ENCODE data around the gene CALML6. TPM values are rescaled to one million over a fixed set of nuclear protein-coding genes. Genes with fewer than 3 reads are reported as not detected.
A peak's percentile ranks its signal among the peaks of the same experiment; 100 is the strongest.

Gene CALML6
- polyA plus RNA-seq, 2 of the 4 experiments (the other 2 are of a cell fraction): 0.49 TPM

- Histone ChIP-seq H3K4me3 (no peak overlapping the region), H3K9me3 (no peaks in the 10 kb centered on the region), H3K27ac (no peak overlapping the region), H3K4me2 (no peak overlapping the region), H3K4me1 (peaks cover 21% of the 10 kb centered on the region)
- ATAC-seq (no peak), DNase-seq (ENCODE audit: low read depth in 1 of 2, low spot score in 1 of 2) (no peak), FAIRE-seq (no peak)
- POLR2A ChIA-PET: no interaction called here
- CTCF ChIA-PET: interaction anchor here (1.3 to 3.8 kb wide), 3 partner anchors 8 to 90 kb away, joined by 4 to 25 read pairs (median 11); no protein-coding TSS in a partner anchor
- 62% methylated on average over 6 of the region's 6 CpGs for WGBS (ENCODE audit: missing lambda C conversion rate)
- TF ChIP-seq KDM1A (IDR thresholded peaks at IDR 0.05; ENCODE audit: low read depth) (peak; percentile 55; the same call in 1 of the 2 replicates), RNF2 (IDR thresholded peaks at IDR 0.05; ENCODE audit: borderline replicate concordance, low read depth) (no peak)
These were observed 16.7 kb upstream of the CALML6 start for GRCh38 chr1:1898246-1898933.

GRCh38 chr1:1899266-1899966 lies 15.6 kb upstream of the CALML6 start:
- WGBS (ENCODE audit: missing lambda C conversion rate): 70% methylated on average over 8 of the region's 16 CpGs
- ChIA-PET POLR2A (interaction anchor here (1.2 kb wide), 1 partner anchor 9 kb away, joined by 3 read pairs; no protein-coding TSS in a partner anchor), CTCF (interaction anchor here (0.9 to 3.8 kb wide), 3 partner anchors 10 to 91 kb away, joined by 3 to 25 read pairs (median 4); no protein-coding TSS in a partner anchor)
- TF ChIP-seq NR3C1 (IDR thresholded peaks at IDR 0.05) (no peak), ELK1 (IDR thresholded peaks at IDR 0.05; ENCODE audit: low read depth, low read length) (no peak), JUN (IDR thresholded peaks at IDR 0.05) (no peak), HOXA7 (CRISPR knock-in tag; IDR thresholded peaks at IDR 0.05) (no peak), KDM5A (IDR thresholded peaks at IDR 0.05) (no peak), HOXB5 (CRISPR knock-in tag; IDR thresholded peaks at IDR 0.05) (no peak)
- H3K4me1 ChIP-seq: peaks cover 17% of the 10 kb centered on the region
- ATAC-seq (peak; percentile 32 to 51; a peak in 3 of 6 replicates), DNase-seq (ENCODE audit: low read depth in 1 of 2, low spot score in 1 of 2) (no peak), FAIRE-seq (no peak)
- no peak overlapping the region for H3K4me2 ChIP-seq
- no peak overlapping the region for H3K27ac ChIP-seq
- no peaks in the 10 kb centered on the region for H3K9me3 ChIP-seq
- H3K4me3 ChIP-seq: no peak overlapping the region

- ChIA-PET POLR2A (interaction anchor here (1.2 kb wide), 1 partner anchor 9 kb away, joined by 3 read pairs; no protein-coding TSS in a partner anchor), CTCF (interaction anchor here (0.9 to 3.8 kb wide), 2 partner anchors 9 to 17 kb away, joined by 3 to 25 read pairs; no protein-coding TSS in a partner anchor)
- Histone ChIP-seq H3K9me3 (no peaks in the 10 kb centered on the region), H3K27ac (no peak overlapping the region), H3K4me3 (no peak overlapping the region), H3K4me1 (peaks cover 11% of the 10 kb centered on the region; the same call in 1 of the 3 replicates), H3K4me2 (no peak overlapping the region)
- FAIRE-seq (no peak), DNase-seq (ENCODE audit: low read depth in 1 of 2, low spot score in 1 of 2) (no peak), ATAC-seq (no peak)
- WGBS (ENCODE audit: missing lambda C conversion rate): 90% methylated on average over 9 of the region's 9 CpGs
- TF ChIP-seq REST (IDR thresholded peaks at IDR 0.05) (no peak), MYC (IDR thresholded peaks at IDR 0.05; ENCODE audit: borderline replicate concordance, low read length) (no peak), NR3C1 (IDR thresholded peaks at IDR 0.05) (no peak), TFCP2L1 (CRISPR knock-in tag; IDR thresholded peaks at IDR 0.05) (no peak), EHF (CRISPR knock-in tag; IDR thresholded peaks at IDR 0.05) (no peak), FOSL2 (IDR thresholded peaks at IDR 0.05) (no peak), FOSL2 (CRISPR knock-in tag; IDR thresholded peaks at IDR 0.05) (no peak), NFE2L2 (conservative IDR thresholded peaks at IDR 0.05; ENCODE audit: low read length) (no peak), FOXS1 (CRISPR knock-in tag; IDR thresholded peaks at IDR 0.05) (no peak)
These were observed 15.1 kb upstream of the CALML6 start for GRCh38 chr1:1899967-1900327.
